Esophagus mucosa (tissue), 1 donor: Measurements from ENCODE around the gene FITM1. TPM values are rescaled to one million over a fixed set of nuclear protein-coding genes. Genes with fewer than 3 reads are reported as not detected.

Source experiments
- ATAC-seq: fragments of 200-7000 bp; cut with Tn5 transposase; one replicate; pipeline ENCODE4 v1.9.1; 2020
- total RNA-seq: library from RNA; stranded (reverse); gene quantifications from one replicate; pipeline ENCODE4 v1.2.4, GENCODE V29; 2023
- donor health status: DM: yes; HTN: yes; CAD: no.

Gene FITM1
- total RNA-seq, 1 donor from 2014 or later, result 0.60 TPM

DNA sequence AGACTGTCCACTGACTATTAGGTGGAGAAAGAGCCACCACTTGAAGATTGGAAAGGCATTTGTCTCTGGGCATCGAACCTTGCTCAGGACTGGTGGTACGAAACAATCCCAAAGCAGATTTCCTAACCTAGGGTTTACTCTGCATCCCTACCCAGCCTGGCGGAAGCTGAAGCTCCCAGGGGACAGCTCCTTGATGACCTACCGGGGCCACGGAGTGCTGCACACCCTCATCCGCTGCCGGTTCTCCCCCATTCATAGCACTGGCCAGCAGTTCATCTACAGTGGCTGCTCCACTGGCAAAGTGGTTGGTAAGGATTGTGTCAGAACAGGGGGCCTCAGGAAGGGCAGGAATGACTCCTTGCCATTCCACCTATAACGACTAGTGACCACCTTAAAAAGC lies 9.2 kb upstream of the FITM1 start:
- ATAC-seq, result no peak

GRCh38 chr14:24122416-24122815 lies 8.0 kb upstream of the FITM1 start:
- no peak for ATAC-seq

GRCh38 chr14:24122898-24123297 lies 7.6 kb upstream of the FITM1 start:
- ATAC-seq, result no peak

GRCh38 chr14:24123424-24124417 lies 6.7 kb upstream of the FITM1 start:
- ATAC-seq, result peak; percentile 20

- no peak for ATAC-seq
These were observed 3.5 kb upstream of the FITM1 start for GRCh38 chr14:24126939-24127338.

GRCh38 chr14:24127673-24128072 lies 2.8 kb upstream of the FITM1 start:
- ATAC-seq, result no peak

- ATAC-seq, result no peak
These were observed 955 bp upstream of the FITM1 start for GRCh38 chr14:24129410-24129998.

DNA sequence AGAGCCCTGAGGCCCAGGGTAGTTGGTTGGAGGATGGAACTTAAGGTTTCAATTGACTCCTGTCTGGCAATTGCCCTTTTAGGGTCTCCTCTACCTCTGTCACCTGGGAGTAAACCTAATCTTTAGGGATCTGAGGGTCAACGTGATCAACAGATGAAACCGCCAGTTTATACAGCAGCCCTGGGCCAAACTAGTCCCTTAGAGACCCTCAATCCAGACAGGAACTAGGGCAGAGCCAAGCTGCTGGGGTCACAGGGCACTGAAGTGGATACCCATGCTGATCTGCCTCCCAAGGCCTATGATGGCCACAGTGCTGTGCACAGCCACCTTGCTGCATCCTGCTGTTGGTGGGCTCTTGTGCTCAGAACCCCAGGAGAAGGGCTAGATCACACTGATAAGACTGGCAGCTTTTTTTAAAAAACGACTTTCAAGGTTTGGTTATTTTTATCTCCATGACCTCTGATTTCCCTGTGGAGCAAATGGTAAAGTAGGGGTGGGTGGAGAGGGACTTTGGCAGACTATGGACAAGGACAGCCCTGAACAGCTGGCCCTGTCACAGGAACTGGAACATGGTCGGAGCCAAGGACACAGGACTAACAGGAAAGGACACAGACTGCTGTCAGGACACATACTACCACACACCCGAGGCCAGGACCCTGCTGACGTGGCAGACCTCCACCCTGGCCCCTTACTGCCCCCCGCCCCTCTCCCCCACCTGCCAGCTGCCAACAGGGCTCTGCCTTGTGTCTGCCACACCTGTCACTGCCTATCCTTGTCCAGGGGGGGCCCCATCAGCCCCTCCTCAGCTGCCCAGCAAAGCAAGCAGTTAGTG lies 474 bp downstream of the FITM1 start:
- ATAC-seq, result no peak

DNA sequence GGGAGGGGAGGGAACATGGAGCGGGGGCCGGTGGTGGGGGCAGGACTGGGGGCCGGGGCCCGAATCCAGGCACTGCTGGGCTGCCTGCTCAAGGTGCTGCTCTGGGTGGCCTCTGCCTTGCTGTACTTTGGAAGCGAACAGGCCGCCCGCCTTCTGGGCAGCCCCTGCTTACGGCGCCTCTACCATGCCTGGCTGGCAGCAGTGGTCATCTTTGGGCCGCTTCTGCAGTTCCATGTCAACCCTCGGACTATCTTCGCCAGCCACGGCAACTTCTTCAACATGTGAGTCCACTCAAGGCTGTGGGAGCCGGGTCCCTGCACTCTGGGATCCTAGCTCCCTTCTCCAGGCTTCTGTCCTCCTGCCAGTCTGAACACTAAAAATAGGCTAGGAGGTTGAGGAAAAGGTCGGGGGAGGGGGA lies 1.1 kb downstream of the FITM1 start:
- ATAC-seq, result no peak

GRCh38 chr14:24132061-24132685 lies 1.7 kb downstream of the FITM1 start:
- peak; percentile 12 for ATAC-seq

DNA sequence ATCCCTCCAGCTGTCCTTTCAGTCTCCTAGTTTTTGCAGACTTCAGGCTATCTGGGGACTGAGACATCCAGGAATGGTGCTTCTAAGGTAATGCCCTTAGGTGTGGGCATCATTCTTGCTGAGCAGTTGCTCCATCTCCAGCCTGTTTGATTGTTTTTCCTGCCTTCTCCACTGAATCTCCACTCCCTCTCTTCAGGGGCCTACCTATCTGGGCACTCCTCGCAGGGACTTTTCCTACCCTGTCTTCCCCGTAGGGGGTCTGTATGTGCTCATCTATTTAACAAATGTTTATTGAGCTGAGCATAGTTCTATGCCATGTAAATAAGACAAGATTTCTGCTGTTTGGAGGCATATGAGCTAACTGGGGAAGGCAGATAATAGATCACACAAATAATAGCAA lies 2.5 kb downstream of the FITM1 start:
- ATAC-seq, result no peak

- ATAC-seq, result no peak
These were observed 3.3 kb downstream of the FITM1 start for GRCh38 chr14:24133735-24134134.

DNA sequence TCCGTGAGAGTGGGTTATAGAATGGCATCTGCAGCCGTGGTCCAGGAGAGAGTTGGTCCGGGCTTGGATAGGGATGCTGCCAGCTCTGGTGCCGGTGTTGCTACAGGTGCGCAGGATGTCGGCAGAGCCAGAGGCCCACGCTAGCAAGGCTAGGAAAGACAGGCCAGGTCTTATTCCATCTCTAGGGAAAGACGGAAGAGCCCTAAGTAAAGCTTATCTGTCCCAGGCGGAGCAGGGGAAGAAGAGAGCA lies 5.0 kb downstream of the FITM1 start:
- no peak for ATAC-seq

- ATAC-seq, result peak; percentile 95
These were observed 5.6 kb downstream of the FITM1 start, which contains the start of gene PSME1 for GRCh38 chr14:24135834-24136683. TSS of gene PSME1 (plus strand) at chr14:24136194. CDS start at chr14:24136263, 69 bp downstream.

GRCh38 chr14:24136684-24137528 lies 6.4 kb downstream of the FITM1 start:
- ATAC-seq, result no peak

GRCh38 chr14:24137529-24138395 lies 7.3 kb downstream of the FITM1 start:
- no peak for ATAC-seq

- ATAC-seq, result no peak
These were observed 8.2 kb downstream of the FITM1 start for GRCh38 chr14:24138396-24139271.

- no peak for ATAC-seq
These were observed 8.9 kb downstream of the FITM1 start for GRCh38 chr14:24139272-24139934.
